NT2/D1 (cell line): ENCODE measurements around the gene ARL4A.

Experiments
- DNase-seq: peaks from one replicate; pipeline ENCODE4 v3.0.0-alpha.2; 2011; ENCODE audit warnings: low read depth, low spot score
- H3K27me3 ChIP-seq: 2 replicates; pipeline ENCODE4 v1.6.0; 2011; ENCODE audit warnings: mild to moderate bottlenecking; ENCODE audit not compliant: insufficient read length, insufficient read depth
- H3K36me3 ChIP-seq: 2 replicates; pipeline ENCODE4 v1.6.1; 2011; ENCODE audit warnings: mild to moderate bottlenecking, low read length, mixed read lengths; ENCODE audit not compliant: insufficient read depth, insufficient read length
- H3K4me1 ChIP-seq: 2 replicates; pipeline ENCODE4 v1.5.1; 2011; ENCODE audit not compliant: insufficient read depth, insufficient read length
- H3K4me3 ChIP-seq: 2 replicates; pipeline ENCODE4 v1.5.1; 2011; ENCODE audit warnings: low read depth; ENCODE audit not compliant: insufficient read length
- H3K9ac ChIP-seq: 2 replicates; pipeline ENCODE4 v1.6.0; 2011; ENCODE audit warnings: low read depth; ENCODE audit not compliant: insufficient read length
- H3K9me3 ChIP-seq: 2 replicates; pipeline ENCODE4 v1.5.1; 2011; ENCODE audit warnings: mild to moderate bottlenecking, low read length; ENCODE audit not compliant: insufficient read depth
- SUZ12 ChIP-seq: IDR thresholded peaks from 2 replicates; pipeline ENCODE4 v1.6.1; 2011; ENCODE audit not compliant: insufficient read length, insufficient read depth; ENCODE audit errors: extremely low read depth
- YY1 ChIP-seq: IDR thresholded peaks from 2 replicates; pipeline ENCODE4 v1.6.1; 2011; ENCODE audit not compliant: insufficient read length, insufficient read depth
- ZNF274 ChIP-seq: IDR thresholded peaks from 2 replicates; pipeline ENCODE4 v1.6.1; 2011; ENCODE audit warnings: mild to moderate bottlenecking, low read depth, low read length

The ARL4A gene

DNA sequence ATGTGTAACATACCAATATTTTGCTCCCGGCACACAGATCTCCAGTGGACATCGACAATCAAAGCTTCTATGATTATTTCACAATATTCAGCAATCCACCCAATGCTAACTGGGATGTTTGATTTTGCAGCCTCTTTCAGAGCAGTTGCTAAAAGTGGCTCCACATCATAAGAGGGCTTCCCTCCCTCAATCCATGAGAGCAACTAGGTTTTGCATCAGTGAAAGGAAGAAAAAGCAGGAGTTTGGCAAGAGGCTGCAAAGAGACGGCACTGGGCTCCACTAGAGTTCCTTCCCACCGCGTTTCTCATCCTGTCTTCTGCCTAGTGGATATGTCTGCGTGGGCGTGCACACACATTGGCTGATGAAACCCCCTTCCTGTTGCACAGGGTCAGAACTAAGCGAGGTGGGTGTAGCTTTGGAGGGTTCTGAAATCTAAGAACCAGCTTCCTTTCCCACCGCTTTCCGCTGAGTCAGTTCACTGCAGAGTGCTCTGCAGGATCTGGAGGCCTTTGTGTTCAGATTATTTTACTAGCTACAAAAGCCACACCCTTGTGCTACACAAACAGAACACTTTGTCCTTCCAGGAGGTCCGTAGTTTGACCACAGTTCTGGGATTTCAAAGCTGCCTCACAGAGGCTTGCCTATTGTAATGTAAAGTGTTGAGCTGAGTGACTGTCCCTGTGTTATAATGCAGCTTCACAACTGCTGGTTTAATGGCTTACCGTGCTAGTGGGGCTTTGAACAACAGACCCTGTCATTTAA is 28.1 kb downstream of the ARL4A start:
- TF ChIP-seq SUZ12 (no peak), ZNF274 (no peak), YY1 (no peak)
- H3K27me3 ChIP-seq = no peaks in the 10 kb centered on the region
- peaks cover 2% of the 10 kb centered on the region for H3K4me1 ChIP-seq
- H3K36me3 ChIP-seq = no peaks in the 10 kb centered on the region
- no peaks in the 10 kb centered on the region for H3K9me3 ChIP-seq
- peak overlapping the region; percentile 44 for H3K9ac ChIP-seq
- no peak overlapping the region for H3K4me3 ChIP-seq
- peak; percentile 97 for DNase-seq

DNA sequence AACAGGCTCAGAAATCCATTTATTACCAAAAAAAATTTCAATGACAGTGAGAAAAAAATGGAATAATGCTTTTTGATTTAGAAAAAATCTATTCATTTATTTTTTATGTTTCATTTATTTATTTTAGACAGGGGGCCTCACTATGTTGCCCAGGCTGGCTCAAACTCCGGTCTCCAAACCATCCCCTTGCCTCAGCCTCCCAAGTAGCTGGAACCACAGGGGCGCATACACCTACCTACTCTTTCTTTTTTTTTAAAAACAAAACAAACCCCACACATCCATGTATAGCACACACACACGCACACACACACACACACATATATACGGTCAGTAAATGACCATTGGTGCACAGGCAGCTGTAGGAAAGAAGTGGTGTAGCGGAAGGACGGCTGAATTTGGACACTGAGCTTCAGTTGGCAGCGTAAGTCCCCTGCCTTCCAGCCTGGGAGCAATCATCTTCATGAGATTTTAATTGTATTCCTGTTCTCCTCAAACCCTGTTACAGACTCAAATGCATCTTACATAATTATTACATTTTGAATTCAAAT is 28.8 kb downstream of the ARL4A start:
- Histone ChIP-seq H3K9me3 (no peaks in the 10 kb centered on the region), H3K27me3 (no peaks in the 10 kb centered on the region), H3K4me3 (no peak overlapping the region), H3K36me3 (no peaks in the 10 kb centered on the region), H3K9ac (peak overlapping the region; percentile 17), H3K4me1 (peaks cover 2% of the 10 kb centered on the region)
- no peak for DNase-seq
- TF ChIP-seq ZNF274 (no peak), SUZ12 (no peak), YY1 (no peak)

DNA sequence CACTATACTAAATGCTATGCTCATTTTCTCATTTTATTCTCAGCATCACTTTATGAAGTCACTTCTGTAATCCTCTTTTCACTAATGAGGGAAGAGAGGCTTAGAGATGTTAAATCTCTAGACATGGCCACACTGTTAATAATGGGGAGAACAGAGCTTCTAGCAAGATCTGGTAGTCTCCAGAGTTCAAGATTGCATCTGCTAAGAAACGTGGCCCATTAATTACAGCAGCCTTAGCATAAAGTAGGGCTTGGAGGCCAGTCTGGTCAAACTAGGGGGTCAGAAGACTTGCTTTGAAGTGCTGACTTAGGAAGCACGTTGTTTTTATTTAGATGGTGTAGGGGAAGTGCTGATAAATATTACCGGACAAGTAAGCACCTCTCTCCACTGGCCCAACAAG is 29.3 kb downstream of the ARL4A start:
- no peak for DNase-seq
- no peaks in the 10 kb centered on the region for H3K27me3 ChIP-seq
- H3K9ac ChIP-seq = no peak overlapping the region
- no peaks in the 10 kb centered on the region for H3K9me3 ChIP-seq
- TF ChIP-seq SUZ12 (no peak), ZNF274 (no peak), YY1 (no peak)
- H3K4me1 ChIP-seq = peaks cover 2% of the 10 kb centered on the region
- no peak overlapping the region for H3K4me3 ChIP-seq
- H3K36me3 ChIP-seq = no peaks in the 10 kb centered on the region

DNA sequence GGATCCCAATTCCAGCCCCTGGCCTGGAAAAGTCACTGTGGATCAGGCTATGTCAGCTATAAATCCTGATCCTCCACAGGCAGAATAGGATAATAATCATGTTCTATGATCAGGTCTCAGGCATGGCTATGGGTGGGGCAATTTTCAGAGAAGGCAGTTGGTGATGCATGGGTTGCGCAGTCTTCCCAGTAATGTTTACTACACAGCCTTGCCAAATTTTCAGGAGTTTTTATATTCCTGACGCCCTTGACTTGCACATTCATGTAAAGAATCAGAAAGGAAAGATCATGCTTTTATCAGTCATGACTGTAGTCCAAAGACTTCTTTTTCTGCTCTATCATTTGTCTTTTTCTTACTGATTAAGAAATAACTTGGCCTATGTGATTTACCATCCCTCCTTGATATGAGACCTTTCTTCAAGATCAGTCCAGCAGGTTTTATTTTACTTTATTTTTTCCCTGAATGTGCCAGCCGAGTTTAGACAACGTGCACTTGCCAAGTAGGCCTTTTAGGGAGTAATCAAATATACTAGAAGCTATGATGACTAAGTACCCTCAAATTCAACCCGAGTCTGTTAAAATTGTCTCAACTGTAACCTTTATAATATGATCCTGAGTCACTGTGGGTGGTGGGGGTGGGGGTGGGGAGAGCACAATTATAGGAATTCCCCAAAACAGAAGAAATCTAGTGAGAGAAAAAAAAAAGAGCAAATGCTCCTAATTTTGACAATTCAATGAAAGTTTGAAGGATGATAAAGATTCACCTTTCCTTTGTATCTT is 31.9 kb downstream of the ARL4A start:
- no peak overlapping the region for H3K9ac ChIP-seq
- no peak for DNase-seq
- H3K27me3 ChIP-seq = no peaks in the 10 kb centered on the region

GRCh38 chr7:12719981-12720865 is 32.8 kb downstream of the ARL4A start:
- no peak for TF ChIP-seq SUZ12
- no peak for TF ChIP-seq YY1
- TF ChIP-seq ZNF274 = no peak
- H3K4me1 ChIP-seq = peaks cover 2% of the 10 kb centered on the region
- H3K9me3 ChIP-seq = no peaks in the 10 kb centered on the region
- H3K9ac ChIP-seq = no peak overlapping the region
- H3K36me3 ChIP-seq = no peaks in the 10 kb centered on the region
- H3K4me3 ChIP-seq = no peak overlapping the region
- no peak for DNase-seq
- no peaks in the 10 kb centered on the region for H3K27me3 ChIP-seq

More for the DNA sequence above, 31.9 kb downstream of the ARL4A start:
- Histone ChIP-seq H3K36me3 (no peaks in the 10 kb centered on the region), H3K4me3 (no peak overlapping the region), H3K4me1 (peaks cover 2% of the 10 kb centered on the region), H3K9me3 (no peaks in the 10 kb centered on the region)
- TF ChIP-seq SUZ12 (no peak), YY1 (no peak), ZNF274 (no peak)

DNA sequence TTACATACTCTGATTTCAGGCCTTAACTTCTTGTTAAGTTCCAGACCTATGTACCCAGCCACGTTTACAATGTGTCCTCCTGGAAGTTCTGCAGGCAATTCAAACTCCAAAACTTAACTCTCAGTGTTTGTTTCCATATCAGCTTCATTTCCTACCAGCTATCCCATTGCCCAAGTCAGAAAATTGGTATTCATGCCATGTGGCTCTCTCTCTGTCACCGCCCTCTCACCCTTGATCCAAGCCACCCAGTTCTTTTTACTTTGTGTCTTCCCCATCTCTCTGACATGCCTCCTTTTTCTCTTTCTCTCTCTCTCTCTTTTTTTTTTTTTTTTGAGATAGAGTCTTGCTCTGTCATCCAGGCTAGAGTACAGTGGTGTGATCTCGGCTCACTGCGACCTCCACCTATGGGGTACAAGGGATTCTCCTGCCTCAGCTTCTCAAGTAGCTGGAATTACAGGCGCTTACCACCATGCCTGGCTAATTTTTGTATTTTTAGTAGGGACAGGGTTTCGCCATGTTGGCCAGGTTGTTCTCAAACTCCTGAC is 33.9 kb downstream of the ARL4A start:
- Histone ChIP-seq H3K9me3 (no peaks in the 10 kb centered on the region), H3K9ac (no peak overlapping the region), H3K4me1 (peaks cover under 1% of the 10 kb centered on the region), H3K4me3 (no peak overlapping the region), H3K36me3 (no peaks in the 10 kb centered on the region), H3K27me3 (no peaks in the 10 kb centered on the region)
- no peak for DNase-seq
- no peak for TF ChIP-seq ZNF274
- no peak for TF ChIP-seq YY1
- TF ChIP-seq SUZ12 = no peak
